Testis (tissue), 3 donors: ENCODE data around the gene GRB14. TPM values are rescaled to one million over a fixed set of nuclear protein-coding genes. Genes with fewer than 3 reads are reported as not detected.

Experiments used
- DNase-seq: peaks from one replicate; pipeline ENCODE4 v3.0.0-alpha.2; 2019
- H3K27ac ChIP-seq, 2 donors: fragments of 200-600 bp; sonication (generic); one replicate each; pipeline ENCODE4 v1.5.1; 2019
- H3K27me3 ChIP-seq: fragments of 200-600 bp; sonication (generic); one replicate; pipeline ENCODE4 v1.5.1; 2019
- H3K36me3 ChIP-seq: fragments of 200-600 bp; sonication (generic); one replicate; pipeline ENCODE4 v1.5.1; 2017; ENCODE audit warnings: low read depth; ENCODE audit errors: missing control alignments
- H3K4me1 ChIP-seq: fragments of 200-600 bp; sonication (generic); one replicate; pipeline ENCODE4 v1.5.1; 2019
- H3K4me3 ChIP-seq, 2 donors: fragments of 200-600 bp; sonication (generic); one replicate each; pipeline ENCODE4 v1.5.1; 2017 to 2019
- H3K9me3 ChIP-seq: fragments of 200-600 bp; sonication (generic); one replicate; pipeline ENCODE4 v1.5.1; 2017
- POLR2A ChIP-seq: fragments of 450-650 bp; IDR thresholded peaks from one replicate; pipeline ENCODE4 v1.6.1; 2017; ENCODE audit warnings: antibody characterized with exemption, mild to moderate bottlenecking, moderate library complexity
- WGBS, 2 donors: methylation state at CpG; one replicate each; pipeline ENCODE4 v1.1.5; 2018; 5-methylcytosine and 5-hydroxymethylcytosine counted together
- intact Hi-C: fragments of 100-400 bp; cut with DNase I; formaldehyde crosslinking; loops from one replicate; pipeline ENCODE4 v1.15.1; 2023; ENCODE audit warnings: low total_unique reads
- polyA plus RNA-seq: library from polyadenylated mRNA; stranded (reverse); fragments of 350-450 nt; fragmentation: Illumina TruSeq; extraction: RNeasy Lipid Tissue Mini Kit (QIAGEN cat#74804); gene quantifications from one replicate; pipeline ENCODE4 v1.2.3, GENCODE V29; 2014; ENCODE audit warnings: low read depth, low replicate concordance; ENCODE audit not compliant: insufficient read depth
- total RNA-seq, 2 donors: library from RNA; depleted of rRNA; stranded (reverse); fragments of >200 nt; gene quantifications; one replicate each; pipeline ENCODE4 v1.2.3, GENCODE V29; 2016
- TF ChIP-seq, protein P1 (sequence below), 3 experiments: fragments of 450-650 bp in 2 of 3; fragments of 200-600 bp in 1 of 3; sonication (generic) in 1 of 3; IDR thresholded peaks; one replicate each; pipeline ENCODE4 v1.5.1; 2016 to 2019; ENCODE audit warnings: antibody characterized with exemption in 3 of 3, mild to moderate bottlenecking in 2 of 3, moderate library complexity in 1 of 3

The GRB14 gene
- total and polyA plus RNA-seq, 3 donors from 2014 or later: 30.6 to 67.3 (median 59.0) TPM

- Histone ChIP-seq H3K9me3 (no peaks in the 10 kb centered on the region), H3K4me1 (peaks cover 17% of the 10 kb centered on the region), H3K4me3 (no peak overlapping the region), H3K36me3 (no peaks in the 10 kb centered on the region), H3K27ac (no peak overlapping the region), H3K27me3 (no peaks in the 10 kb centered on the region)
- intact Hi-C loops: no loop called here
- no peak for DNase-seq
- TF ChIP-seq, protein P1, sequence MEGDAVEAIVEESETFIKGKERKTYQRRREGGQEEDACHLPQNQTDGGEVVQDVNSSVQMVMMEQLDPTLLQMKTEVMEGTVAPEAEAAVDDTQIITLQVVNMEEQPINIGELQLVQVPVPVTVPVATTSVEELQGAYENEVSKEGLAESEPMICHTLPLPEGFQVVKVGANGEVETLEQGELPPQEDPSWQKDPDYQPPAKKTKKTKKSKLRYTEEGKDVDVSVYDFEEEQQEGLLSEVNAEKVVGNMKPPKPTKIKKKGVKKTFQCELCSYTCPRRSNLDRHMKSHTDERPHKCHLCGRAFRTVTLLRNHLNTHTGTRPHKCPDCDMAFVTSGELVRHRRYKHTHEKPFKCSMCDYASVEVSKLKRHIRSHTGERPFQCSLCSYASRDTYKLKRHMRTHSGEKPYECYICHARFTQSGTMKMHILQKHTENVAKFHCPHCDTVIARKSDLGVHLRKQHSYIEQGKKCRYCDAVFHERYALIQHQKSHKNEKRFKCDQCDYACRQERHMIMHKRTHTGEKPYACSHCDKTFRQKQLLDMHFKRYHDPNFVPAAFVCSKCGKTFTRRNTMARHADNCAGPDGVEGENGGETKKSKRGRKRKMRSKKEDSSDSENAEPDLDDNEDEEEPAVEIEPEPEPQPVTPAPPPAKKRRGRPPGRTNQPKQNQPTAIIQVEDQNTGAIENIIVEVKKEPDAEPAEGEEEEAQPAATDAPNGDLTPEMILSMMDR (IDR thresholded peaks at IDR 0.05): no peak
- no peak for TF ChIP-seq POLR2A
Measured at GRCh38 chr2:164593959-164594358, 27.3 kb downstream of the GRB14 start.

- Histone ChIP-seq H3K4me1 (peaks cover 12% of the 10 kb centered on the region), H3K36me3 (no peaks in the 10 kb centered on the region), H3K27me3 (no peaks in the 10 kb centered on the region), H3K4me3 (no peak overlapping the region), H3K27ac (no peak overlapping the region), H3K9me3 (no peaks in the 10 kb centered on the region)
- TF ChIP-seq, protein P1 (IDR thresholded peaks at IDR 0.05): no peak
- TF ChIP-seq POLR2A: no peak
- DNase-seq: no peak
- intact Hi-C loops: no loop called here
- 60 to 74% methylated on average over 4 of the region's 4 CpGs for WGBS, 2 donors
Measured at GRCh38 chr2:164593541-164593940, 27.7 kb downstream of the GRB14 start.

DNA sequence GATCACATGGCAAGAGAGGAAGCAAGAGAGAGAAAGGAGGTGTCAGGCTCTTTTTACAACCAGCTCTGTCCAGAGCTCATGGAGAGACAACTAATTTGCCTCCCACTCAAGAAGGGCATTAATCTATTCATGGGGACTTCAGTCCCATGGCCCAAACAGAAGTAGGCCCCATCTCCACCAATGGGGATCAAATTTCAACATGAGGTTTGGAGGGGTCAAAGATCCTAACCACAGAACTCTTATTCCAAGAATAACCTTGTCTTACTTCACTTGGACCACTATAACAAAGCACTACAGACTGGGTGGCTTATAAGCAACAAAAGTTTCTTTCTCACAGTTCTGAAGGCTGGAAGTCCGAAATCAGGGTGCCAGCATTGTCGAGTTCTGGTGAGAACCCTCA, 31.8 kb downstream of the GRB14 start:
- no peak for DNase-seq
- intact Hi-C loops: no loop called here
- H3K4me1 ChIP-seq: no peaks in the 10 kb centered on the region
- H3K27me3 ChIP-seq: no peaks in the 10 kb centered on the region
- H3K27ac ChIP-seq: no peak overlapping the region
- TF ChIP-seq POLR2A: no peak
- TF ChIP-seq, protein P1 (IDR thresholded peaks at IDR 0.05): no peak
- H3K9me3 ChIP-seq: no peaks in the 10 kb centered on the region
- no peaks in the 10 kb centered on the region for H3K36me3 ChIP-seq
- WGBS, 2 donors: 95 to 98% methylated on average over 2 of the region's 2 CpGs
- H3K4me3 ChIP-seq: no peak overlapping the region

DNA sequence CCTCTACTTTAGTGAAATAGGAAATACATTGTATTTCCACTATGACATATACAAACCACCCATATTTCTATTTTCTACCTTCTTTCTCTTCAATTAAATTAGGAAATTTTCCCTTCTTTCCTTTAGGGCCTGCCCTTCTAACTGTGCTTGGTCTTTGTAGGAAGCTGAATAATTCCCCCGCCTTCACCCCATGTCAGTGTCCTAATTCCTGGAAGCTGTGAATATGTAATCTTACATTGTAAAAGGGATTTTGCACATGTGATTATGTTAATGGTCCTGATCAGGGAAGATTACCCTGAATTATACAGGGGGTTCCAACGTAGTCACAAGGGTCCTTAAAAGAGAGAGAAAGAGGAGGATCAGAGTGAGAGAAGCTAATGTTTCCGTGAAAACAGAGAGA, 40.2 kb downstream of the GRB14 start:
- H3K27ac ChIP-seq: no peak overlapping the region
- no peak overlapping the region for H3K4me3 ChIP-seq
- 93 to 95% methylated on average over 3 of the region's 3 CpGs for WGBS, 2 donors
- intact Hi-C loops: no loop called here
- H3K4me1 ChIP-seq: no peaks in the 10 kb centered on the region
- TF ChIP-seq, protein P1 (IDR thresholded peaks at IDR 0.05): no peak
- TF ChIP-seq POLR2A: no peak
- H3K36me3 ChIP-seq: no peaks in the 10 kb centered on the region
- no peak for DNase-seq
- H3K9me3 ChIP-seq: no peaks in the 10 kb centered on the region
- H3K27me3 ChIP-seq: no peaks in the 10 kb centered on the region

DNA sequence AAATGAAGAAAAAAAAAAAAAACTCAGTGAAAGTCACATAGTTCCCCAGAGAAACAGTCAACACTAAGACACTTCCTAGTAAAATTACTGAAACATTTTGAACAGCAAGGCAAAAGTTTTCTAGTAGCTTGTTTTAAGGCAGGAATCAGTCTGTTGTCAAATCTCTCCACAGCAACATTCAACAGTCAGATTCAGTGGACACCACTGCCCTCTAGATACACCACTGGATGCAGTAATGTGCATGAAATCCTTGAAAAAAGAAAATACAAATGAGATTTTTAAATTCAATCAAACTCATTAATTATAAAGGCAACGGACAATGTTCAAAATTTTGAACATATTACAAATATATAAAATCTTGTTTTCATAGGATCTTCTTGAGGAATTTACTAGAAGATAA, 46.4 kb downstream of the GRB14 start:
- TF ChIP-seq POLR2A: no peak
- TF ChIP-seq, protein P1 (IDR thresholded peaks at IDR 0.05): no peak
- no peaks in the 10 kb centered on the region for H3K27me3 ChIP-seq
- 90 to 100% methylated on average over 1 of the region's 1 CpG for WGBS, 2 donors
- no peak overlapping the region for H3K27ac ChIP-seq
- no peak for DNase-seq
- H3K36me3 ChIP-seq: no peaks in the 10 kb centered on the region
- no peaks in the 10 kb centered on the region for H3K9me3 ChIP-seq
- intact Hi-C loops: no loop called here
- H3K4me1 ChIP-seq: peaks cover 7% of the 10 kb centered on the region
- no peak overlapping the region for H3K4me3 ChIP-seq
